Panc1 (cell line): ENCODE results near the gene B4GALNT1. TPM values are rescaled to one million over a fixed set of nuclear protein-coding genes. Genes with fewer than 3 reads are reported as not detected.

ENCODE experiments used
- ATAC-seq: fragments of 200-7000 bp; cut with Tn5 transposase; 2 replicates; pipeline ENCODE4 v1.9.1; 2020; ENCODE audit warnings: mild to moderate bottlenecking, moderate library complexity
- BruUV-seq: library from RNA; stranded (reverse); fragments of 400-500 nt; replicated peaks from 2 replicates; lab custom pipeline; 2021; lab: Mats Ljungman, UMichigan
- CTCF ChIA-PET: fragments of 300-600 bp; sonication (Branson Sonifier 250); formaldehyde crosslinking; loops from one replicate; lab custom pipeline; 2022; ENCODE audit warnings: antibody characterized with exemption; lab: Charles Lee
- POLR2A ChIA-PET: fragments of 300-600 bp; sonication (Branson Sonifier 250); formaldehyde crosslinking; loops from one replicate; lab custom pipeline; 2022; ENCODE audit warnings: antibody characterized with exemption; lab: Charles Lee
- DNase-seq: peaks from one replicate; pipeline ENCODE4 v3.0.0-alpha.2; 2010; ENCODE audit warnings: low read depth, low spot score
- H3K27ac ChIP-seq: 2 replicates; pipeline ENCODE4 v1.5.1; 2011; ENCODE audit warnings: mild to moderate bottlenecking, low read length, inconsistent platforms
- H3K27me3 ChIP-seq: fragments of 200-500 bp; sonication (Bioruptor generic); 2 replicates; pipeline ENCODE4 v1.6.0; 2014; ENCODE audit warnings: low read length, inconsistent platforms; ENCODE audit not compliant: control insufficient read depth, insufficient read depth
- H3K36me3 ChIP-seq: fragments of 200-500 bp; sonication (Bioruptor generic); 2 replicates; pipeline ENCODE4 v1.5.1; 2014; ENCODE audit warnings: inconsistent platforms, mild to moderate bottlenecking, low read length, moderate library complexity; ENCODE audit not compliant: control insufficient read depth, insufficient read depth
- H3K4me1 ChIP-seq: 2 replicates; pipeline ENCODE4 v1.5.1; 2011; ENCODE audit warnings: inconsistent platforms, mild to moderate bottlenecking, low read length, moderate library complexity; ENCODE audit not compliant: control insufficient read depth, insufficient read depth
- H3K4me3 ChIP-seq, 2 experiments: 2 replicates each; pipeline ENCODE4 v1.5.1; 2011 to 2012; ENCODE audit warnings: low read depth in 2 of 2, low read length in 2 of 2, mild to moderate bottlenecking in 2 of 2, inconsistent platforms in 1 of 2, moderate library complexity in 1 of 2
- H3K9me3 ChIP-seq: fragments of 200-500 bp; sonication (Bioruptor generic); 2 replicates; pipeline ENCODE4 v1.5.1; 2014; ENCODE audit warnings: low read depth, mild to moderate bottlenecking, inconsistent platforms, low read length, moderate library complexity; ENCODE audit not compliant: control insufficient read depth, insufficient read depth
- CTCF ChIP-seq: fragments of 450-650 bp; IDR thresholded peaks from 2 replicates; pipeline ENCODE4 v1.5.1; 2017; ENCODE audit warnings: mild to moderate bottlenecking
- POLR2AphosphoS5 ChIP-seq: IDR thresholded peaks from 2 replicates; pipeline ENCODE4 v1.6.1; 2012; ENCODE audit warnings: mild to moderate bottlenecking, low read depth, low read length, moderate library complexity
- REST ChIP-seq, 2 experiments: IDR thresholded peaks; 2 replicates each; pipeline ENCODE4 v1.6.1; 2011 to 2012; ENCODE audit warnings: low read depth in 2 of 2, control low read depth in 1 of 2, low read length in 1 of 2, mild to moderate bottlenecking in 1 of 2, moderate library complexity in 1 of 2; ENCODE audit not compliant: insufficient read depth in 1 of 2
- SIN3A ChIP-seq: IDR thresholded peaks from 2 replicates; pipeline ENCODE4 v1.6.1; 2012; ENCODE audit warnings: low read depth, mild to moderate bottlenecking, low read length, moderate library complexity, borderline replicate concordance; ENCODE audit not compliant: insufficient read depth
- TCF7L2 ChIP-seq: IDR thresholded peaks from 2 replicates; pipeline ENCODE4 v1.6.1; 2011; ENCODE audit warnings: mild to moderate bottlenecking, low read depth, low read length, inconsistent platforms
- in situ Hi-C: cut with HindIII; loops from 2 replicates; pipeline ENCODE4 v1.10.0; 2016; ENCODE audit warnings: low sequenced_read_pairs, low pct_unique_long_range_greater_than_20kb
- intact Hi-C: fragments of 100-400 bp; cut with micrococcal nuclease; formaldehyde crosslinking; loops from one replicate; pipeline ENCODE4 v1.10.0; 2022; ENCODE audit not compliant: unreplicated experiment
- total RNA-seq: library from RNA; stranded (reverse); gene quantifications from one replicate; pipeline ENCODE4 v1.2.1, GENCODE V29; 2021; ENCODE audit not compliant: unreplicated experiment

B4GALNT1 gene
- total RNA-seq, 1 experiment from 2014 or later: 48.6 TPM

DNA sequence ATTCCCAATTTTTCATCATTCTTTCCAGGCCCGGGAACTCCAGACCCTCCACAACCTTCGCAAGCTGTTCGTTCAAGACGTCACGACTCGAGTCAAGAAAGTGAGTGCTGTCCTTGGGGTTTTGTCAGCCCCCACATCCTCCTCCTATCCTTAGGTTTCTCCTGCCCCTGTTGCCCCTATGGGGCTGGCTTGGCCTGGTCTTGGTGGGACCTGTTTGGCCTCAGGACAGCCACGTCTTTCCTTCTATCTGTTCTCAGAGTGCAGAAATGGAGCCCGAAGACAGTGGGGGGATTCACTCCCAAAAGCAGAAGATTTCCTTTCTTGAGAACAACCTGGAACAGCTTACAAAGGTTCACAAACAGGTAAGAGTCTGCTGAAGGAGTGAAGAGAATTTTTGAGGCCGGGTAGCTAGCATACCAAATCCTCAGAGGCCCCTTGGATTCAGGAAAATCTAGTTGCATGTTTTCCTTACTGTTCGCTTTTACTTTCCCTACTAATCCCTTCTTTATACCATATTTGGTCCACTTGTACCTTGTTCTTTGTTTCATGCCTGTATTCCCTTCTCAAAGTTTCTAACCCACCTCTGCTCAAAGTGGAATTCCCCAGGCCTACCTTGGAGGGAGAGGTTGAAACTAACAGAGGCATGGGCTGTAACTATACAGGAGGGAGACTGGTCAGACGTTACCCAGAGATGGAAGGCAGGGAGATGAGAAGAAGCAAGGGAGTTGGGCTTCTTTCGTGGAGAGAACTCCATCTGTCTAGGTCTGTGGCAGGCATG is 54.8 kb downstream of the B4GALNT1 start:
- no peaks in the 10 kb centered on the region for H3K9me3 ChIP-seq

GRCh38 chr12:57576613-57577160 is 56.3 kb downstream of the B4GALNT1 start:
- CTCF ChIA-PET: no interaction called here
- no peak overlapping the region for H3K27ac ChIP-seq
- ATAC-seq (no peak), DNase-seq (no peak)
- no peaks in the 10 kb centered on the region for H3K36me3 ChIP-seq
- H3K4me1 ChIP-seq: no peaks in the 10 kb centered on the region
- no peaks in the 10 kb centered on the region for H3K9me3 ChIP-seq
- no TSS peak for BruUV-seq
- intact Hi-C loops (no loop called here), in situ Hi-C loops (no loop called here)
- POLR2A ChIA-PET: interaction anchor here (0.5 kb wide), 1 partner anchor 14 kb away, joined by 7 read pairs; the partner anchor contains the start of gene PIP4K2C
- H3K27me3 ChIP-seq: no peaks in the 10 kb centered on the region
- H3K4me3 ChIP-seq: no peak overlapping the region
- no peak for TF ChIP-seq TCF7L2
- TF ChIP-seq CTCF: no peak
- no peak for TF ChIP-seq POLR2AphosphoS5
- TF ChIP-seq REST (IDR thresholded peaks at IDR 0.05; ENCODE audit: insufficient read depth in 1 of 2, low read depth in 2 of 2, low read length in 1 of 2): no peak

More for the DNA sequence above, 54.8 kb downstream of the B4GALNT1 start:
- Histone ChIP-seq H3K27me3 (no peaks in the 10 kb centered on the region), H3K36me3 (no peaks in the 10 kb centered on the region), H3K4me1 (no peaks in the 10 kb centered on the region), H3K27ac (no peak overlapping the region), H3K4me3 (no peak overlapping the region)
- BruUV-seq: no TSS peak
- no peak for TF ChIP-seq TCF7L2
- no peak for TF ChIP-seq CTCF
- TF ChIP-seq REST (IDR thresholded peaks at IDR 0.05; ENCODE audit: insufficient read depth in 1 of 2, low read depth in 2 of 2, low read length in 1 of 2): no peak
- no peak for TF ChIP-seq POLR2AphosphoS5
- TF ChIP-seq SIN3A: no peak
- ChIA-PET CTCF (no interaction called here), POLR2A (no interaction called here)
- DNase-seq (no peak), ATAC-seq (no peak)
- intact Hi-C loops (no loop called here), in situ Hi-C loops (no loop called here)
